AG08395 (cell line): ENCODE measurements around the gene MARVELD2.
"Not testable (repeated sequence)": the region's sequence is repeated elsewhere in the genome, so short reads cannot be mapped to it uniquely, and the experiment has no call there.

Source experiments
- DNase-seq: peaks from one replicate; pipeline ENCODE4 v3.0.0; 2012; ENCODE audit warnings: mixed read lengths, low spot score

The MARVELD2 gene

GRCh38 chr5:69449511-69449910, 34.6 kb downstream of the MARVELD2 start:
- DNase-seq: no peak

DNA sequence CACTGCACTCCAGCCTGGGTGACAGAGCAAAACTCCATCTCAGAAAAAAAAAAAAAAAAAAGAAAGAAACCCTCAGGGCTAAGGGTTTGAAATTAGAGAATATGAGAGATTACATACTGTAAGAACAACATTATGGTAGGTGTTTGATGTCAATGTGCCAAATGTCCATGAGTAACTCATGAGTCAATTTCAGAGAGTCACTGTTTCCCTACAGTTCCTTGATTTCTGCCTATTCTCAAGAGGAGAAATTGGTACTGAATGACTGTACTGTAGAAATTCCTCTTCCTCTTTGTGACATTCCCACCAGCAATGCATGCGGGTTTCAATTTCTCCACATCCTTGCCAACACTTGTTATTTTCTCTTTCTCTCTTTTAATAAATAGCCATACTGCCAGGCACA, 35.2 kb downstream of the MARVELD2 start:
- DNase-seq: peak; percentile 79

- DNase-seq: not testable (repeated sequence)
Observed at GRCh38 chr5:69450527-69450926, 35.6 kb downstream of the MARVELD2 start.

- DNase-seq: no peak
Observed at GRCh38 chr5:69451941-69452647, 37.2 kb downstream of the MARVELD2 start.

DNA sequence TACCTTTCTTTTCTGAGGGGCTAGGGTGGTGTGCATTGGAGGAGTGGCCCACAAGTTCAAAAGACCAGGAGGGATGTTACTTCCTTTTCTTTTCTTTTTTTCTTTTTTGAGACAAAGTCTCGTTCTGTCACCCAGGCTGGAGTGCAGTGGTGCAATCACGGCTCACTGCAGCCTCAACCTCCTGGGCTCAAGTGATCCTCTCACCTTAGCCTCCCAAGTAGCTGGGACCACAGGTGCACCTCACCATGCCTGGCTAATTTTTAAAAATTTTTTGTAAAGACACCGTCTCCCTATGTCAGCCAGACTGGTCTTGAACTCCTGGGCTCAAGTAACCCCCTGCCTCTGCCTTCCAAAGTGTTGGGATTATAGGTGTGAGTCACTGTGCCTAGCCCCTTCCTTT, 38.6 kb downstream of the MARVELD2 start:
- DNase-seq: not testable (repeated sequence)

GRCh38 chr5:69454460-69455249, 39.7 kb downstream of the MARVELD2 start:
- no peak for DNase-seq

DNA sequence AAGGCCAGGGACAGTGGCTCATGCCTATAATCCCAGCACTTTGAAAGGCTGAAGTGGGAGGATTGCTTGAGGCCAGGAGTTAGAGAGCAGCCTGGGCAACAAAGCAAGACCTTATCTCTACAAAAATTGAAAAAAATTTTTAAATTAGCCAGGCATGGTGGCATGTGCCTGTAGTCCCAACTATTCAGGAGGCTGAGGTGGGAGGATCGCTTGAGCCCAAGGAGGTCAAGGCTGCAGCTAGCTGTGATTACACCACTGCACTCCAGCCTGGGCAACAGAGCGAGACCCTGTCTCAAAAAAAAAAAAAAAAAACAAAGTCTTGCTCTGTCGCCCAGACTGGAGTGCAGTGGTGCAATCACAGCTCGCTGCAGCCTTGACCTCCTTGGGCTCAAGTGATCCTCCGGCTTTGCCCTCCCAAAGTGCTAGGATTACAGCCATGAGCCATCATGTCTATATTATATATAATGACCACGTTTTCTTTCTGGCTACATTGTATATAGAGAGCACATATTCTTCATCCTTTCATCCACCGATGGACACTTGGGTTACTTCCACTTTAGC, 40.6 kb downstream of the MARVELD2 start:
- not testable (repeated sequence) for DNase-seq

GRCh38 chr5:69462170-69462569, 47.3 kb downstream of the MARVELD2 start:
- DNase-seq: no peak

DNA sequence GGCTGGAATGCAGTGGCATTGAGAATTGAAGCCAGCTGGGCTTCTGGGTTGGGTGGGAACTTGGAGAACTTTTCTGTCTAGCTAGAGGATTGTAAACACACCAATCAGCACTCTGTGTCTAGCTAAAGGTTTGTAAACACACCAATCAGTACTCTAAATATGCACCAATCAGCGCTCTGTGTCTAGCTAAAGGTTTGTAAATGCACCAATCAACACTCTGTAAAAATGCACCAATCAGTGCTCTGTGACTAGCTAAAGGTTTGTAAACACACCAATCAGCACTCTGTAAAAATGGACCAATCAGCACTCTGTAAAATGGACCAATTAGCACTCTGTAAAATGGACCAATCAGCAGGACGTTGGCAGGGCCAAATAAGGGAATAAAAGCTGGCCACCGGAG, 51.5 kb downstream of the MARVELD2 start:
- not testable (repeated sequence) for DNase-seq

DNA sequence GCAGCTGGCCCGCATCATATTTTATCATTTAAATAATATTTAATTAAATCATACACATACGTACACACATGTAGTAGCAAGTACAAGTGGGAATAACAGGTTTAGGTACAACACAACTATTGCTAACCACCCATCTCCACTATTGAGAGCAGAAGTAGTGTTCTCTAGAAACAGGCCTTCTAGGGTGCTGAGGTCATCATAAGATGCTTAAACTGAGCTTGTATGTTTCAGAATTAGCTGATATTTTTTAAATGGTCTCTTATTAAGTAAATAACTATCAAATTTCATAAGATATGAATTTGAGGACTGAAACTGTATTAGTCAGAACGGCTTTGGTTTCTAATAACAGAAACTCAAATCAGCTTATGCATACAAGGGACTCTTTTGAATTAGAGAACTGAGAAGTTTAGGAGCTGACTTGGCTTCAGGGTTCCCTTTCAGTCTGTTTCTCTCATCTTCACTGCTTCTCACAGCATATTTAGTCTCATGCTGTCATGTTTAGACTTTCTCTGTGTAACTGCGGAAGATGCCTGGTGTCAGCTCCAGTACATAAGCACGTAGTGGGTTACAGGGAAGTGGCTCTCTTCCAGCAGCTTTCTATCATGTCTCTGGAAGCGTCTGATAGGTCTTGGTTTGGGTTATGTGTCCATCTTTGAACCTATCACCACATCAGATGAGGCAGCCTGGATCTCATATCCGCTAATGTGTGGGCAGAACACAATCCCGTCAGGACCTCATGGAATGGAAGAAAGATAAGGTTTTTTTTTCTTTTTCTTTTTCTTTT, 52.7 kb downstream of the MARVELD2 start:
- no peak for DNase-seq

DNA sequence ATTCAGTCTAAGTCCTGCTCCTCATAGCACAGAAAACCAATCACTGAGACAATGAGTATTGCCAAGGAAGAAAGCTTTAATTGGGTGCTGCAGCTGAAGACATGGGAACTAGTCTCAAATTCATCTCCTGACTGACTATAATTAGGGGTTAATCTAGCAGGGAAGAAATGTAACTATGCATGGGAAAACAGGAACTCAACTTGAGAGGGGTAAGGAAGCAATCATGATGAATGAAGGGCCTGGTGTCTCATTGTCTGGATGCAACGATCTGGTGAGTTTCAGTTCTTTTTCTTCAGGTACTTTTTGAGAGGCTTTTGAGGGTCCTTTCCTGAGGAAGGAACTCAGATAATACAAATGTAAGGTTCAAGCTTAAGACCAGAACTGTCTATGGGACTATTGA, 53.7 kb downstream of the MARVELD2 start:
- no peak for DNase-seq

GRCh38 chr5:69471516-69471915, 56.6 kb downstream of the MARVELD2 start:
- not testable (repeated sequence) for DNase-seq

DNA sequence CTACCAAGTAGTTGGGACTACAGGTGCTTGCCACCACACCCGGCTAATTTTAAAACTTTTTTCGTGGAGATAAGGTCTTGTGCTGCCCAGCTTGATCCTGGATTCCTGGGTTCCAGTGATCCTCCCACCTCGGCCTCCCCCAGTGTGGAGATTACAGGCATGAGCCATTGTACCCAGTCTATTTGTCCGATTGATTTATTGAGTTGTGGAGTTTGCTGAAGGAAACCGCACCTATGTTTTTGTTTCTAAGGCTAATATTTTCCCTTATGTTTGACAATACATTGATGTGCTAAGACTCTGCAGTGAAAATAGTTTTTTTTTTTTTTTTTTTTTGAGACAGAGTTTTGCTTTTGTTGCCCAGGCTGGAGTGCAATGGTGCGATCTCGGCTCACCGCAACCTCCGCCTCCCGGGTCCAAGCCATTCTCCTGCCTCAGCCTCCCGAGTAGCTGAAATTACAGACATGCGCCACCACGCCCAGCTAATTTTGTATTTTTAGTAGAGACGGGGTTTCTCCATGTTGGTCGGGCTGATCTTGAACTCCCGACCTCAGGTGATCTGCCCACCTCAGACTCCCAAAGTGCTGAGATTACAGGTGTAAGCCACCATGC, 57.7 kb downstream of the MARVELD2 start:
- DNase-seq: not testable (repeated sequence)

GRCh38 chr5:69477170-69477569, 62.3 kb downstream of the MARVELD2 start:
- DNase-seq: no peak

DNA sequence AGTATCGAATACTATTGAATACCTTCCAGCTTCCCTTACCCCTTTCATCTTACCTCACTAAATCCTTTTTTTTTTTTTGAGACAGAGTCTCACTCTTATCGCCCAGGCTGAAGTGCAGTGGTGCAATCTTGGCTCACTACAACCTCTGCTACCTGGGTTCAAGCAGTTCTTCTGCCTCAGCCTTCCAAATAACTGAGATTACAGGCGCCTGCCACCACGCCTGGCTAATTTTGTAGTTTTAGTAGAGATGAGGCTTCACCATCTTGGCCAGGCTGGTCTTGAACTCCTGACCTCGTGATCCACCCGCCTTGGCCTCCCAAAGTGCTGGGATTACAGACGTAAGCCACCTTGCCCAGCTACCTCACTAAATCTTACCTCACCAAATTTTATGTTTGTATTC, 63.4 kb downstream of the MARVELD2 start:
- DNase-seq: not testable (repeated sequence)

DNA sequence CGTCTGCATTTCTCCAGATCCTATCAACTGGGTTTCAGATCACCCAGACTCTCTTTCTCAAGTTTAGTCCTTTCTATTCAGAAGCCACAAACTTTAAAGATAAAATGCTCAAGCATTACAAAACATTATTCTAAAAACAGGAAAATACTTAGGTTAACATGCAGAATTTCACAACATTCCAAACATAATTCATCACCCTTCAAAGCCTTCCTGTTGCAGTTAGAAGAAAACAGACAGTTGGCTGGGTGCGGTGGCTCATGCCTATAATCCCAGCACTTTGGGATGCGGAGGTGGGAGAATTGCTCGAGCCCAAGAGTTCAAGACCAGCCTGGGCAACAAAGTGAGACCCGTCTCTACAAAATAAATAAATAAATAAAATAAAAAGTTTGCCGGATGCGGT, 70.0 kb downstream of the MARVELD2 start:
- DNase-seq: peak; percentile 18

- no peak for DNase-seq
Observed at GRCh38 chr5:69485471-69485870, 70.6 kb downstream of the MARVELD2 start.

DNA sequence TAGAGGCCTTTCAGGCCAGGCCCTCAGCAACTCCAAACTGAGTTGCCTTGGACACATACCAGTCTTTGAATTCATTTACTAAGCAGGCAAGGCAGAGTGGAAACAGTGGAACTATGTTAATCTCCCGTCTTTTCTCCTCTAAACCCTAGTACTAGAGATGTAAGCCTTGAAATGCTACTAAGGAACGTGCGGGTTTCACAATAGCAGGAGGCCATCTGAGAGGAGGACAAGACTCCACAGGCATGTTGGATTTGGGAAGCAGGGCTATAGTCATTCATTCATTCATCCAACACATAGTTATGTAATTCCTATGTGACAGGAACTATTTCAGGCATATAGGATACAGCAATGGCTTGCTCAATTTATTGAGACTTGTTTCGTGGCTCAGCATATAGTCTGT, 74.3 kb downstream of the MARVELD2 start:
- no peak for DNase-seq

- DNase-seq: no peak
Observed at GRCh38 chr5:69491027-69491426, 76.1 kb downstream of the MARVELD2 start.

- DNase-seq: no peak
Observed at GRCh38 chr5:69491838-69492390, 77.0 kb downstream of the MARVELD2 start.

- no peak for DNase-seq
Observed at GRCh38 chr5:69492391-69492922, 77.5 kb downstream of the MARVELD2 start, which contains the start of gene OCLN. Gene OCLN (plus strand): TSS chr5:69492790. CDS start chr5:69504245, 11,455 bp downstream.
